Suprapubic skin (tissue), 3 donors: ENCODE results near the gene CLSTN1.

ENCODE experiments used
- CTCF ChIP-seq, 2 donors: fragments of 200-600 bp in 1 of 2; fragments of 450-650 bp in 1 of 2; sonication (generic) in 1 of 2; IDR thresholded peaks; one replicate each; pipeline ENCODE4 v1.5.1; 2016 to 2019; ENCODE audit warnings: antibody characterized with exemption in 2 of 2, mild to moderate bottlenecking in 1 of 2, moderate library complexity in 1 of 2
- POLR2AphosphoS5 ChIP-seq, 3 donors: sonication (generic); formaldehyde crosslinking; IDR thresholded peaks; one replicate each; pipeline ENCODE4 v1.6.1; 2017; ENCODE audit warnings: antibody characterized with exemption in 3 of 3

GRCh38 chr1:9774712-9775679, 48.8 kb downstream of the CLSTN1 start:
- TF ChIP-seq POLR2AphosphoS5 (IDR thresholded peaks at IDR 0.05) (no peak), CTCF (IDR thresholded peaks at IDR 0.05) (no peak)
